Skeletal muscle tissue (tissue), 4 donors: Measurements from ENCODE around the gene M6PR. TPM values are rescaled to one million over a fixed set of nuclear protein-coding genes. Genes with fewer than 3 reads are reported as not detected.
"Not testable (repeated sequence)": the region's sequence is repeated elsewhere in the genome, so short reads cannot be mapped to it uniquely, and the experiment has no call there.

Experiments used
- H3K27ac ChIP-seq: one replicate; pipeline ENCODE4 v1.7.0; 2013; ENCODE audit warnings: mild to moderate bottlenecking, low read depth, low read length, inconsistent platforms
- H3K27me3 ChIP-seq, 3 donors: one replicate each; pipeline ENCODE4 v1.7.0; 2013; ENCODE audit warnings: low read length in 3 of 3; ENCODE audit not compliant: control insufficient read depth in 3 of 3, insufficient read depth in 3 of 3
- H3K36me3 ChIP-seq, 3 donors: one replicate each; pipeline ENCODE4 v1.7.0; 2013; ENCODE audit warnings: low read length in 3 of 3; ENCODE audit not compliant: control insufficient read depth in 3 of 3, insufficient read depth in 3 of 3
- H3K4me1 ChIP-seq, 3 donors: one replicate each; pipeline ENCODE4 v1.7.0; 2013; ENCODE audit warnings: low read length in 3 of 3, mild to moderate bottlenecking in 3 of 3; ENCODE audit not compliant: control insufficient read depth in 3 of 3, insufficient read depth in 3 of 3
- H3K4me3 ChIP-seq, 3 donors: one replicate each; pipeline ENCODE4 v1.7.0; 2013; ENCODE audit warnings: low read length in 3 of 3
- H3K9ac ChIP-seq, 3 donors: one replicate each; pipeline ENCODE4 v1.7.0; 2013; ENCODE audit warnings: low read length in 3 of 3, mild to moderate bottlenecking in 3 of 3, moderate library complexity in 2 of 3, low read depth in 1 of 3
- H3K9me3 ChIP-seq, 3 donors: one replicate each; pipeline ENCODE4 v1.7.0; 2013; ENCODE audit warnings: low read length in 3 of 3; ENCODE audit not compliant: control insufficient read depth in 3 of 3
- total RNA-seq: library from RNA; depleted of rRNA; stranded (reverse); fragments of >200 nt; gene quantifications from one replicate; pipeline ENCODE4 v1.2.3, GENCODE V29; 2014
- donor health status: Osteomylitis.

Gene M6PR
- total RNA-seq, 1 donor from 2014 or later, result 138 TPM

- no peaks in the 10 kb centered on the region for H3K36me3 ChIP-seq
- no peak overlapping the region for H3K27ac ChIP-seq
- H3K4me1 ChIP-seq, result no peaks in the 10 kb centered on the region
Measured at GRCh38 chr12:8903646-8904045, 45.8 kb downstream of the M6PR start.

GRCh38 chr12:8902703-8903102, 46.7 kb downstream of the M6PR start:
- not testable (repeated sequence) for H3K27me3 ChIP-seq, H3K27ac ChIP-seq, H3K4me1 ChIP-seq, H3K9me3 ChIP-seq, H3K4me3 ChIP-seq, H3K36me3 ChIP-seq, H3K9ac ChIP-seq

More at GRCh38 chr12:8903646-8904045, 45.8 kb downstream of the M6PR start:
- Histone ChIP-seq H3K4me3 (no peak overlapping the region), H3K9me3 (no peaks in the 10 kb centered on the region), H3K27me3 (no peaks in the 10 kb centered on the region), H3K9ac (no peak overlapping the region)

GRCh38 chr12:8899830-8900229, 49.6 kb downstream of the M6PR start:
- Histone ChIP-seq H3K27me3 (no peaks in the 10 kb centered on the region), H3K36me3 (no peaks in the 10 kb centered on the region), H3K9me3 (no peaks in the 10 kb centered on the region), H3K4me1 (no peaks in the 10 kb centered on the region), H3K9ac (no peak overlapping the region), H3K4me3 (no peak overlapping the region), H3K27ac (no peak overlapping the region)

GRCh38 chr12:8897081-8897480, 52.4 kb downstream of the M6PR start:
- no peaks in the 10 kb centered on the region for H3K4me1 ChIP-seq
- no peak overlapping the region for H3K4me3 ChIP-seq
- no peak overlapping the region for H3K9ac ChIP-seq
- no peaks in the 10 kb centered on the region for H3K36me3 ChIP-seq
- no peaks in the 10 kb centered on the region for H3K27me3 ChIP-seq
- H3K27ac ChIP-seq, result no peak overlapping the region
- no peaks in the 10 kb centered on the region for H3K9me3 ChIP-seq

GRCh38 chr12:8894986-8895385, 54.5 kb downstream of the M6PR start:
- Histone ChIP-seq H3K27me3 (no peaks in the 10 kb centered on the region), H3K9ac (no peak overlapping the region), H3K4me1 (no peaks in the 10 kb centered on the region), H3K27ac (no peak overlapping the region), H3K9me3 (no peaks in the 10 kb centered on the region), H3K36me3 (no peaks in the 10 kb centered on the region), H3K4me3 (no peak overlapping the region)

- Histone ChIP-seq H3K4me3 (no peak overlapping the region), H3K4me1 (no peaks in the 10 kb centered on the region), H3K27ac (no peak overlapping the region), H3K9ac (no peak overlapping the region), H3K36me3 (no peaks in the 10 kb centered on the region), H3K27me3 (no peaks in the 10 kb centered on the region), H3K9me3 (no peaks in the 10 kb centered on the region)
Measured at GRCh38 chr12:8894378-8894777, 55.1 kb downstream of the M6PR start.

GRCh38 chr12:8891976-8892375, 57.5 kb downstream of the M6PR start:
- Histone ChIP-seq H3K9me3 (no peaks in the 10 kb centered on the region), H3K27ac (no peak overlapping the region), H3K36me3 (no peaks in the 10 kb centered on the region), H3K4me1 (no peaks in the 10 kb centered on the region), H3K9ac (no peak overlapping the region), H3K4me3 (no peak overlapping the region), H3K27me3 (no peaks in the 10 kb centered on the region)

Other genes starting within 250 kb of the M6PR start
- not detected for gene A2ML1, start 127.0 kb downstream of the M6PR start, total RNA-seq
- 15.1 TPM for gene PHC1, start 35.1 kb downstream of the M6PR start, total RNA-seq
- 3.7 TPM for gene KLRG1, start 39.9 kb upstream of the M6PR start, total RNA-seq
- gene A2M, start 166.3 kb upstream of the M6PR start, total RNA-seq, result 244 TPM